Kidney epithelial cell (primary cell): ENCODE data around the gene TPRN. TPM values are rescaled to one million over a fixed set of nuclear protein-coding genes. Genes with fewer than 3 reads are reported as not detected.

ENCODE experiments used
- DNase-seq: peaks from one replicate; pipeline ENCODE4 v3.0.0-alpha.2; 2010; ENCODE audit warnings: low read depth
- H3K27me3 ChIP-seq: 2 replicates; pipeline ENCODE4 v1.6.0; 2011; ENCODE audit warnings: low read length; ENCODE audit not compliant: control insufficient read depth, insufficient read depth
- H3K36me3 ChIP-seq: 2 replicates; pipeline ENCODE4 v1.5.1; 2011; ENCODE audit warnings: low read length; ENCODE audit not compliant: control insufficient read depth, insufficient read depth
- H3K4me3 ChIP-seq: 2 replicates; pipeline ENCODE4 v1.5.1; 2011; ENCODE audit warnings: low read depth, mild to moderate bottlenecking, control low read depth, low read length
- total RNA-seq: library from RNA; depleted of rRNA; stranded (reverse); fragments of >200 nt; gene quantifications from 2 replicates; pipeline ENCODE4 v1.2.3, GENCODE V29; 2015
- TF ChIP-seq, protein P1 (sequence below): IDR thresholded peaks from 2 replicates; pipeline ENCODE4 v1.5.1; 2011; ENCODE audit warnings: mild to moderate bottlenecking, moderate library complexity, low read length, control low read depth, inconsistent platforms; ENCODE audit not compliant: insufficient read depth, poor library complexity, severe bottlenecking

The TPRN gene
- total RNA-seq, 1 donor from 2014 or later, result 15.2 TPM

DNA sequence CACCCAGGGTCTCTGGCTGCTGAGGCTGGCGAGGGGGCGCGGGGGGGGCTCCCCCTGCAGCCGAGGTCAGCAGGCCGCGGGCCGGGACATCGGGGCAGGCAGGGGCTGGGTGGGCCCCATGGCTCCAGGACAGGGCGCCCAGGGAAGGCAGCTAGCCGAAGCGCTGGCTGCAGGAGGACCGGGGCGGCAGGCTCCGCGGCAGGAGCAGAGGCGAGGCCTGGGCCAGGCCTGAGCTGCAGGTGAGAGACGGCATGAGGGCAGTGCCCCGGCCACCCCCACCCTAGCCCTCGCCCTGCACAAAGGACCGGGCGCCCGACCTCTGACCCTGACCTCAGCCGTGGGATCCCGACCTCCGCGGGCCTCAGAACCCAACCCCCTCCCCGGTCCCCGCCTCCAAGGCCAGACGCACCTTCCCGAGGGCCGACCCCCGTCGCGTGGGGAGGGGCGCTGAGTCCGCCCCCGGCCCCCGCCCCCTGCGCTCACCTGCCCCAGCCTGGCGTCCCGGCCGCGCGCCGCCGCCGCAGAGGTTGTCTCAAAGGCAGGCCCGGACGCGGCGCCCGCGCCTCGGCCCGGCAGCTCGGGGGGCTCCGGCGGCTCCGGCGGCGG lies 21.1 kb upstream of the TPRN start:
- no peaks in the 10 kb centered on the region for H3K27me3 ChIP-seq
- DNase-seq, result no peak
- TF ChIP-seq, protein P1, sequence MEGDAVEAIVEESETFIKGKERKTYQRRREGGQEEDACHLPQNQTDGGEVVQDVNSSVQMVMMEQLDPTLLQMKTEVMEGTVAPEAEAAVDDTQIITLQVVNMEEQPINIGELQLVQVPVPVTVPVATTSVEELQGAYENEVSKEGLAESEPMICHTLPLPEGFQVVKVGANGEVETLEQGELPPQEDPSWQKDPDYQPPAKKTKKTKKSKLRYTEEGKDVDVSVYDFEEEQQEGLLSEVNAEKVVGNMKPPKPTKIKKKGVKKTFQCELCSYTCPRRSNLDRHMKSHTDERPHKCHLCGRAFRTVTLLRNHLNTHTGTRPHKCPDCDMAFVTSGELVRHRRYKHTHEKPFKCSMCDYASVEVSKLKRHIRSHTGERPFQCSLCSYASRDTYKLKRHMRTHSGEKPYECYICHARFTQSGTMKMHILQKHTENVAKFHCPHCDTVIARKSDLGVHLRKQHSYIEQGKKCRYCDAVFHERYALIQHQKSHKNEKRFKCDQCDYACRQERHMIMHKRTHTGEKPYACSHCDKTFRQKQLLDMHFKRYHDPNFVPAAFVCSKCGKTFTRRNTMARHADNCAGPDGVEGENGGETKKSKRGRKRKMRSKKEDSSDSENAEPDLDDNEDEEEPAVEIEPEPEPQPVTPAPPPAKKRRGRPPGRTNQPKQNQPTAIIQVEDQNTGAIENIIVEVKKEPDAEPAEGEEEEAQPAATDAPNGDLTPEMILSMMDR, result no peak
- peak overlapping the region; percentile 46 for H3K4me3 ChIP-seq
- no peaks in the 10 kb centered on the region for H3K36me3 ChIP-seq

DNA sequence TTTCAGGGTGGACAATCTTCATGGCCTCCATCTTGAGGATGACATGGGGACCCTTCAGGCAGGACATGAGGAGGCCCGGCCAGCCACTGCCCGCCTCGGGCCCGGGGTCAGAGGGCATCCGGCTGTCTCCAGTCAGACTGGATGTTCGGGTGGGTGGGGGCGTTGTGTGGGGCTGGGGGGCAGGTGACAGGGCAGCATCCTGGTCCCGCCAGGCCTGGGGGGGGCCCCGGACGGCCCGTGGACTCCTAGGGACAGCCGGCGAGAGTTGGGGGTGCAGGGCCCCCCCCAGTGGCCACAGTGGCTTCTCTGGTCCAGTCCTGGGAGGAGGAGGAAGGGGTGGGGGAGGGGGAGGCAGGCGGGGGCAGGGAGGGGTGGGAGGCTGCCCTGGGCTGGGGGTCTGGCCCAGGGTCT lies 20.6 kb upstream of the TPRN start:
- H3K27me3 ChIP-seq, result no peaks in the 10 kb centered on the region
- TF ChIP-seq, protein P1, result no peak
- no peaks in the 10 kb centered on the region for H3K36me3 ChIP-seq
- no peak for DNase-seq
- no peak overlapping the region for H3K4me3 ChIP-seq

DNA sequence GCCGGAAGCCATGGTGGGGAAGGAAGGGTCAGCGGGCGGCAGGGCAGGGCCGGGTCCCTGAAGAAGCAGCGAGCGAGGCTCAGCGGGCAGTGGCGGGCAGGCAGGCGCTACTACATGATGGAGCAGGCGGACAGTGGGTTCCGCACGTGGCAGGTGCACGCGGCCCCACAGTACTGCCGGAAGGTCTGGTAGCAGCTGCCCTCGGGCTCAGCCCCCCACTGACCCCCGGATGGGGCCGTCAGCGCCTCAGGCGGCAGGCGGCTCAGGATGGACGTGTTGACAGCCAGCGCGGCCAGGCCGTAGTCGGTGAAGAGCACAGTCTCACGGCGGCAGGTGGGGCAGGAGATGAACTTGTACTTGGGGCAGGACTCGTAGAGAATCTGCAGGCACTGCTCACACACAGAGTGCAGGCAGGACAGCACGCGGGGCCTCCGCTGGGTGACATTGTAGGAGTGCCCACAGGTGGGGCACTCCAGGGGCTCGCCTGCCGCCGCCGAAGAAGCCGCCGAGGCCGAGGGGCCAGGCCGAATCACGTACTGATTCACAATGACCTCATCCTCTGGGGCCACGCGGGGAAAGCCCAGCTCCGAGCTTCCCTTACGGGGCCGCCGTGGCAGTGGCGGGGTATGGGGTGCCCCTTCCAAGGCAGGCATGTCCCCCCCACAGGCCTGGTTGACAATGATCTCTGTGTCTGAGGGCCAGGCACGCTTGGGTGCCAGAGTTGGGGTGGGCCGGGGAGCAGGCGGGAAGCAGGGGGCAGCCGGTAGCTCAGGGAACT lies 20.0 kb upstream of the TPRN start:
- Histone ChIP-seq H3K27me3 (no peaks in the 10 kb centered on the region), H3K4me3 (no peak overlapping the region), H3K36me3 (no peaks in the 10 kb centered on the region)
- no peak for DNase-seq
- TF ChIP-seq, protein P1, result no peak

DNA sequence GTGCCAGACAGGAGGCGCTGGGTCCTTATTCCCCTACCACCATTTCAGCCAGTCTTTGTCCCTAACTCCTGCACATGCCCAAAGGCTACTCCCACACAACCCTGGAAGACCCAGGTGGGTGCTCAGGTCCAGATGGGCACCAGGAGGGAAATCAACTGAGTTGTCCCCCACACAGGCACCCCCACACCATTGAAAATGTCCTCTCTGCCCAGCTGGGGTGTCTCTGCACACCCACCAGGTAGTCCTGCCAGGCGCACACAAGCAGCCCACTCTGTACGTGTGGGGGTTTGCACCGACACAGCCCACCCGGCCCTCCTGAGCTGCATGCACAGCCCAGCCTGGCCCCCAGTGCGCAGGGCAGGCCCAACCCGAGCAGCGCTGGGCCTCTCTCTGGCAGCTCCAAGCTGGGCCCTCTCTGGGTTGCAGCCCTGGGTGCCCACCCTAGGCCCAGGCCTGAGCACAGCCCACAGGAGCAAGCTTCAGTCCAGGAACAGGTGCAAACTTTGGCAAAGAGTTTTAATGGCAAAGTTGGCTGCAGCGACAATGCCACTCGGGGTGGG lies 19.3 kb upstream of the TPRN start:
- no peaks in the 10 kb centered on the region for H3K27me3 ChIP-seq
- TF ChIP-seq, protein P1, result no peak

DNA sequence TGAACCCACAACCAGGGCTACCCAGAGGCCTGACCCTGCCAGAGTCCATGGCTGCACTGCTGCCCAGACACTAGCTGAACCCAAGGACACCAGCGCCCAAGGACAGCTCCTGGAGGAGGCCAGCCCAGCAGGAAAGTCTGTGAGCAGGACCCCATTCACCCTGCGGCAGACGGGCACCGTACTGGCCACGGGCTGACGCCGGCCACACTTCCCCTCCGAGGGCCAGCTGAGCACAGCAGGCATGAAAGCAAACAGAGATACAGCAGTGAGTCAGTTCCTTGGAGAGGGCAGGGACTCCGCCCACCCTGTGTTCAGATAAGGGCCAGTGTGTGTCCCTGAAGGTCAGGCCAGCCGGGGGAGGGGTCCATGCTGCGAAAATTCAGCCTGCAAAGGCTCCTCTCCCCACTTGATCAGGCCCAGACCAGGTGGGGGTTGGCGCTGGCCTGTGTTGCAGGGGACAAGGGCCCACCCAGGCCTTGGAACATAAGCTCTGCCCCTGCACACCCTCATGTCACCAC lies 18.3 kb upstream of the TPRN start:
- no peak overlapping the region for H3K4me3 ChIP-seq
- no peaks in the 10 kb centered on the region for H3K36me3 ChIP-seq
- H3K27me3 ChIP-seq, result no peaks in the 10 kb centered on the region
- DNase-seq, result no peak
- TF ChIP-seq, protein P1, result no peak

More for the DNA sequence above, 19.3 kb upstream of the TPRN start:
- no peaks in the 10 kb centered on the region for H3K36me3 ChIP-seq
- DNase-seq, result no peak
- H3K4me3 ChIP-seq, result no peak overlapping the region
